Posterior cingulate gyrus (tissue), 11 donors: ENCODE measurements around the gene IGFBPL1.

Experiments used
- DNase-seq, 10 donors: peaks; one replicate each; pipeline versions ENCODE4 v3.0.0 to v3.0.0-alpha.2; 2020 to 2021; ENCODE audit warnings: mixed read lengths in 3 of 10
- intact Hi-C: fragments of 100-400 bp; cut with DNase I; formaldehyde crosslinking; loops from one replicate; pipeline ENCODE4 v1.15.1; 2023

Gene IGFBPL1

GRCh38 chr9:38360839-38361472 is 63.3 kb downstream of the IGFBPL1 start:
- intact Hi-C loops, result loop anchor here (10.0 kb wide), 2 partner anchors 276 to 776 kb away; no protein-coding TSS in a partner anchor

GRCh38 chr9:38359689-38360385 is 64.4 kb downstream of the IGFBPL1 start:
- intact Hi-C loops, result loop anchor here (10.0 kb wide), 2 partner anchors 275 to 775 kb away; no protein-coding TSS in a partner anchor
- no peak for DNase-seq

More at GRCh38 chr9:38360839-38361472, 63.3 kb downstream of the IGFBPL1 start:
- no peak for DNase-seq

- DNase-seq, result no peak
- intact Hi-C loops, result no loop called here
Observed at GRCh38 chr9:38359297-38359653, 65.0 kb downstream of the IGFBPL1 start.

GRCh38 chr9:38358390-38359296 is 65.6 kb downstream of the IGFBPL1 start:
- intact Hi-C loops, result no loop called here
- no peak for DNase-seq

GRCh38 chr9:38357350-38358114 is 66.7 kb downstream of the IGFBPL1 start:
- intact Hi-C loops, result no loop called here
- DNase-seq, result no peak

GRCh38 chr9:38356851-38357250 is 67.4 kb downstream of the IGFBPL1 start:
- intact Hi-C loops, result no loop called here

More at GRCh38 chr9:38356851-38357250, 67.4 kb downstream of the IGFBPL1 start:
- no peak for DNase-seq
